PC-9 (cell line): ENCODE data around the gene TBC1D8. TPM values are rescaled to one million over a fixed set of nuclear protein-coding genes. Genes with fewer than 3 reads are reported as not detected.

Source experiments
- BruUV-seq: library from RNA; stranded (reverse); fragments of 400-500 nt; replicated peaks from 2 replicates; lab custom pipeline; 2021; lab: Mats Ljungman, UMichigan
- CTCF ChIA-PET: fragments of 300-600 bp; sonication (Branson Sonifier 250); formaldehyde crosslinking; loops from one replicate; lab custom pipeline; 2022; ENCODE audit warnings: antibody characterized with exemption; lab: Charles Lee
- POLR2A ChIA-PET: fragments of 300-600 bp; sonication (Branson Sonifier 250); formaldehyde crosslinking; loops from one replicate; lab custom pipeline; 2022; ENCODE audit warnings: antibody characterized with exemption; ENCODE audit not compliant: unreplicated experiment; lab: Charles Lee
- DNase-seq, 2 experiments: peaks; one replicate each; pipeline versions ENCODE4 v3.0.0 to v3.0.0-alpha.2; 2015 to 2022; ENCODE audit warnings: mixed read lengths in 1 of 2
- H2AFZ ChIP-seq: fragments of 200-600 bp; sonication (generic); 2 replicates; pipeline ENCODE4 v1.8.1; 2017; ENCODE audit warnings: antibody characterized with exemption
- H3F3A ChIP-seq: fragments of 200-600 bp; sonication (generic); 2 replicates; pipeline ENCODE4 v1.8.1; 2017; ENCODE audit warnings: antibody characterized with exemption, mild to moderate bottlenecking, low read depth; ENCODE audit not compliant: insufficient read depth
- H3K27ac ChIP-seq: fragments of 200-600 bp; sonication (generic); 2 replicates; pipeline ENCODE4 v1.6.1; 2016; ENCODE audit warnings: mixed run types
- H3K27me3 ChIP-seq: fragments of 200-600 bp; sonication (generic); 2 replicates; pipeline ENCODE4 v1.6.1; 2016; ENCODE audit warnings: low read depth, mixed run types; ENCODE audit not compliant: insufficient read depth
- H3K36me3 ChIP-seq: fragments of 200-600 bp; sonication (generic); 2 replicates; pipeline ENCODE4 v1.6.1; 2016; ENCODE audit warnings: low read depth, mixed run types
- H3K4me1 ChIP-seq: fragments of 200-600 bp; sonication (generic); replicated peaks from 2 replicates; pipeline ENCODE4 v1.6.1; 2016; ENCODE audit warnings: mixed run types; ENCODE audit not compliant: insufficient read depth
- H3K4me2 ChIP-seq: fragments of 200-600 bp; sonication (generic); 2 replicates; pipeline ENCODE4 v1.6.1; 2017; ENCODE audit warnings: mixed run types
- H3K4me3 ChIP-seq: fragments of 200-600 bp; sonication (generic); 2 replicates; pipeline ENCODE4 v1.6.1; 2016; ENCODE audit warnings: mixed run types
- H3K79me2 ChIP-seq: fragments of 200-600 bp; sonication (generic); 2 replicates; pipeline ENCODE4 v1.6.1; 2017; ENCODE audit warnings: low read depth, mixed run types
- H3K9me2 ChIP-seq: fragments of 200-600 bp; sonication (generic); 2 replicates; pipeline ENCODE4 v1.8.1; 2017; ENCODE audit warnings: mild to moderate bottlenecking; ENCODE audit not compliant: insufficient read depth
- H3K9me3 ChIP-seq: fragments of 200-600 bp; sonication (generic); 2 replicates; pipeline ENCODE4 v1.8.1; 2016; ENCODE audit warnings: low read depth; ENCODE audit not compliant: insufficient read depth
- H4K20me1 ChIP-seq: fragments of 200-600 bp; sonication (generic); 2 replicates; pipeline ENCODE4 v1.8.1; 2017; ENCODE audit not compliant: insufficient read depth
- EZH2 ChIP-seq: fragments of 200-600 bp; sonication (generic); IDR thresholded peaks from 2 replicates; pipeline ENCODE4 v1.8.0; 2017; ENCODE audit warnings: antibody characterized with exemption, low read depth
- intact Hi-C: fragments of 100-400 bp; cut with micrococcal nuclease; formaldehyde crosslinking; loops from one replicate; pipeline ENCODE4 v1.10.0; 2022; ENCODE audit not compliant: unreplicated experiment
- total RNA-seq: library from RNA; stranded (reverse); gene quantifications from 2 replicates; pipeline ENCODE4 v1.2.3, GENCODE V29; 2021
- TF ChIP-seq, protein P1 (sequence below): fragments of 200-600 bp; sonication (generic); conservative IDR thresholded peaks from 2 replicates; pipeline ENCODE4 v1.6.1; 2017; ENCODE audit warnings: mixed run types, antibody characterized with exemption, mild to moderate bottlenecking, moderate library complexity

The TBC1D8 gene
- total RNA-seq, 1 experiment from 2014 or later, result 25.2 TPM

DNA sequence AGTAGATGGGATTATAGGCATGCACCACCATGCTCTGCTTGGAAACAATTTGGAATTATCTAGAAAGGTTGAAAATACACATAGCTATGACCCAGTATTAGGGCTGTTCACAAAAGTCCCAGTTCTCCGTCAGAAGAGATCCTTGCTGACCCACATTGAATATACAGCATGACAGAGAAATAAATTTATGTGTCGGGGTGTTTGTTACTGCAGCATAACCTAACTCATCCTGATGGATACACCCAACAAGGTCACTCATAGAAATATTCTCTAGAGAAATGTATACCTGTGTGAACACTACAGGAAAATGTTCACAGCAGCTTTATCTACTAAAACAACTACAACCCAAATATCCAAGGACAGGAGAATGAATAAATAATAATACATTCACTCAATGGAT lies 9.0 kb downstream of the TBC1D8 start:
- Histone ChIP-seq H3K9me3 (no peaks in the 10 kb centered on the region), H3K79me2 (peaks cover 100% of the 10 kb centered on the region), H4K20me1 (peaks cover 34% of the 10 kb centered on the region), H3K36me3 (peaks cover 15% of the 10 kb centered on the region; the same call in 1 of the 2 replicates), H3F3A (peaks cover 19% of the 10 kb centered on the region; the same call in 1 of the 2 replicates), H3K4me2 (peak overlapping the region; percentile 45; the same call in 1 of the 2 replicates), H3K9me2 (no peaks in the 10 kb centered on the region), H3K27me3 (no peaks in the 10 kb centered on the region), H2AFZ (no peak overlapping the region), H3K4me1 (peaks cover 64% of the 10 kb centered on the region), H3K4me3 (no peak overlapping the region), H3K27ac (peak overlapping the region; percentile 27; the same call in 1 of the 2 replicates)
- TF ChIP-seq, protein P1, sequence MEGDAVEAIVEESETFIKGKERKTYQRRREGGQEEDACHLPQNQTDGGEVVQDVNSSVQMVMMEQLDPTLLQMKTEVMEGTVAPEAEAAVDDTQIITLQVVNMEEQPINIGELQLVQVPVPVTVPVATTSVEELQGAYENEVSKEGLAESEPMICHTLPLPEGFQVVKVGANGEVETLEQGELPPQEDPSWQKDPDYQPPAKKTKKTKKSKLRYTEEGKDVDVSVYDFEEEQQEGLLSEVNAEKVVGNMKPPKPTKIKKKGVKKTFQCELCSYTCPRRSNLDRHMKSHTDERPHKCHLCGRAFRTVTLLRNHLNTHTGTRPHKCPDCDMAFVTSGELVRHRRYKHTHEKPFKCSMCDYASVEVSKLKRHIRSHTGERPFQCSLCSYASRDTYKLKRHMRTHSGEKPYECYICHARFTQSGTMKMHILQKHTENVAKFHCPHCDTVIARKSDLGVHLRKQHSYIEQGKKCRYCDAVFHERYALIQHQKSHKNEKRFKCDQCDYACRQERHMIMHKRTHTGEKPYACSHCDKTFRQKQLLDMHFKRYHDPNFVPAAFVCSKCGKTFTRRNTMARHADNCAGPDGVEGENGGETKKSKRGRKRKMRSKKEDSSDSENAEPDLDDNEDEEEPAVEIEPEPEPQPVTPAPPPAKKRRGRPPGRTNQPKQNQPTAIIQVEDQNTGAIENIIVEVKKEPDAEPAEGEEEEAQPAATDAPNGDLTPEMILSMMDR, result no peak
- no peak for TF ChIP-seq EZH2
- BruUV-seq, result no TSS peak
- intact Hi-C loops, result no loop called here
- CTCF ChIA-PET, result no interaction called here
- no peak for DNase-seq
- POLR2A ChIA-PET, result no interaction called here

DNA sequence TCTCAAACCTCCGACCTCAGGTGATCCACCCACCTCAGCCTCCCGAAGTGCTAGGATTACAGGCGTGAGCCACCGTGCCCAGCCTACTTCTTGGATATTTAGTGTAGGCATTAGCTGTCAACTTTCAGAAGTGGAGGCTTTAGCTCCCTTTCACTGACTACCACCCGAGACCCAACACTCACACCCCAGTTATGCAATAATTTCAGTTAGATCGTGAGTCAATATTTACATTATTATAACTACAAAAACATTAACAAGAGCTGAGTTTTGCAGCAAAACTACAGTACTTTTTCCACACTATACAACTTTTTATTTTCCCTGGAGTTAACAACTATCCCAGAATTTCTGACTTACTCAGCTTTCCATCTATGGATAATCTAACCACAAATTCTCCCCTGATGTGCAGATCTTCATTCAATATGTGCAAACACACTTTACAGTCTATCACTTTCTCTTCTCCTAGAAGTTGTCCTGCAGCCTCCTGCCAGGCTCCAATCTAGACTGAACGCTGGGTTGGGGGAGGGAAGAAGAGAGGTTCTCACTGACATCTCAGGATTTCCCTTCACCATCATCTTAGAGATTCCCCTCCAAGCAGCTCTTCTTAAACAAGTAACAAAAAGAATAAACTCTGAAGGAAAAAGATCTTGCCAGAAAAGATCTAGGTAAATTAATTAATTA lies 10.1 kb downstream of the TBC1D8 start:
- H3K4me1 ChIP-seq, result peaks cover 60% of the 10 kb centered on the region
- H2AFZ ChIP-seq, result no peak overlapping the region
- H3K4me3 ChIP-seq, result no peak overlapping the region
- no peak for TF ChIP-seq EZH2
- H3K79me2 ChIP-seq, result peaks cover 100% of the 10 kb centered on the region
- intact Hi-C loops, result loop anchor here (2.0 kb wide), 1 partner anchor 16 kb away; no protein-coding TSS in a partner anchor
- H3K27me3 ChIP-seq, result no peaks in the 10 kb centered on the region
- H3K9me3 ChIP-seq, result no peaks in the 10 kb centered on the region
- peaks cover 24% of the 10 kb centered on the region; the same call in 1 of the 2 replicates for H3F3A ChIP-seq
- ChIA-PET CTCF (no interaction called here), POLR2A (interaction anchor here (0.7 kb wide), 1 partner anchor 93 kb away, joined by 4 read pairs; no protein-coding TSS in a partner anchor)
- H3K4me2 ChIP-seq, result peak overlapping the region; percentile 45
- DNase-seq, result no peak
- BruUV-seq, result no TSS peak
- H3K9me2 ChIP-seq, result no peaks in the 10 kb centered on the region
- H3K27ac ChIP-seq, result peak overlapping the region; percentile 27
- peaks cover 31% of the 10 kb centered on the region; the same call in 1 of the 2 replicates for H4K20me1 ChIP-seq
- H3K36me3 ChIP-seq, result 0 out of 2 replicates have a peak, but pooled peaks cover 5% of the 10 kb centered on the region

DNA sequence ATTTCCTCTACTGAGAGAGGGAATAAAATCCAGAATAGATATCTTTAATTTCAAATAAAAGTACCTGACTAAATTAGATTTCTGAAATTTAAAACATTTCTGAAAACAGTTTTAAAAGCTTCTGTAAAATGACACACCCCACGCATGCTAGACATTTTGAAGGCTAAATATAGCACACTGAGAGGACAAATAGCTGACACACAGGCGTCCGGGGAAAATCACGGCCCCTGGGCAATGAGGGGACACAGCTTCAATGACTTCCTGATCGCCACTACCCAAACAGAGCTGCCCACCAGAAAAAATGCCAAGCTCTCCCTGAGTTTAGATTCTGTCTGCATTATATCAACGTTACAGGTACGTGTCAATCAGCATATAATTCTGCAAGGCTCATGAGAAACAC lies 10.9 kb downstream of the TBC1D8 start:
- 0 out of 2 replicates have a peak, but pooled peaks cover 5% of the 10 kb centered on the region for H3K36me3 ChIP-seq
- no peak overlapping the region for H3K4me3 ChIP-seq
- peaks cover 25% of the 10 kb centered on the region; the same call in 1 of the 2 replicates for H3F3A ChIP-seq
- no peak overlapping the region for H2AFZ ChIP-seq
- TF ChIP-seq, protein P1, result no peak
- no peak for TF ChIP-seq EZH2
- CTCF ChIA-PET, result no interaction called here
- peaks cover 60% of the 10 kb centered on the region for H3K4me1 ChIP-seq
- no peaks in the 10 kb centered on the region for H3K9me3 ChIP-seq
- H3K27me3 ChIP-seq, result no peaks in the 10 kb centered on the region
- H3K9me2 ChIP-seq, result no peaks in the 10 kb centered on the region
- intact Hi-C loops, result loop anchor here (2.0 kb wide), 1 partner anchor 15 kb away; no protein-coding TSS in a partner anchor
- POLR2A ChIA-PET, result interaction anchor here (0.6 to 0.8 kb wide), 2 partner anchors 16 to 378 kb away, joined by 3 to 20 read pairs; no protein-coding TSS in a partner anchor
- no peak for DNase-seq
- BruUV-seq, result no TSS peak
- H3K4me2 ChIP-seq, result no peak overlapping the region
- H3K79me2 ChIP-seq, result peaks cover 100% of the 10 kb centered on the region
- H3K27ac ChIP-seq, result no peak overlapping the region
- peaks cover 25% of the 10 kb centered on the region; the same call in 1 of the 2 replicates for H4K20me1 ChIP-seq
